ENCODE results near the gene RADIL.

The RADIL gene

DNA sequence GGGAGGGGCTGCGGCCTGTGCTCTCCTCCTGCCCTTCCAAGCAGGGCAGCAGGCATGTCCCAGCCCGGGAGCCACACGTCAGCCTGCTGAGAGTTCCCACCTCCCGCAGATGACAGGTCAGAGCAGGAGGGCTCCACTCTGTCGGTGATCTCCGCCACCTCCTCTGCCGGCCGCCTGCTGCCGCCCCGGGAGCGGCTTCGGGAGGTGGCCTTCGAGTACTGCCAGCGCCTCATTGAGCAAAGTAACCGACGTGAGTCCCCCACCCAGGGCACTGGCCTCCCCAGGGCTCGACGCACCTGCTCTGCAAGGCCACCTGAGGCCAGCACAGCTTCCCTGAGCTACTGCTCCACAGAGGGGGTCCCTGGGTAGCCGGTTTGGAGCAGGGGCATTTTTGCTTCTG lies 98.7 kb downstream of the RADIL start:
- Histone ChIP-seq H3K9ac (ENCODE audit: low read depth, low read length) (no peak overlapping the region), H3K4me1 (ENCODE audit: insufficient read depth, low read length) (no peaks in the 10 kb centered on the region), H3K36me3 (ENCODE audit: insufficient read depth, low read length) (no peaks in the 10 kb centered on the region; the same call in 1 of the 2 replicates), H3K9me3 (ENCODE audit: control insufficient read depth, insufficient read depth, low read length) (no peaks in the 10 kb centered on the region)

DNA sequence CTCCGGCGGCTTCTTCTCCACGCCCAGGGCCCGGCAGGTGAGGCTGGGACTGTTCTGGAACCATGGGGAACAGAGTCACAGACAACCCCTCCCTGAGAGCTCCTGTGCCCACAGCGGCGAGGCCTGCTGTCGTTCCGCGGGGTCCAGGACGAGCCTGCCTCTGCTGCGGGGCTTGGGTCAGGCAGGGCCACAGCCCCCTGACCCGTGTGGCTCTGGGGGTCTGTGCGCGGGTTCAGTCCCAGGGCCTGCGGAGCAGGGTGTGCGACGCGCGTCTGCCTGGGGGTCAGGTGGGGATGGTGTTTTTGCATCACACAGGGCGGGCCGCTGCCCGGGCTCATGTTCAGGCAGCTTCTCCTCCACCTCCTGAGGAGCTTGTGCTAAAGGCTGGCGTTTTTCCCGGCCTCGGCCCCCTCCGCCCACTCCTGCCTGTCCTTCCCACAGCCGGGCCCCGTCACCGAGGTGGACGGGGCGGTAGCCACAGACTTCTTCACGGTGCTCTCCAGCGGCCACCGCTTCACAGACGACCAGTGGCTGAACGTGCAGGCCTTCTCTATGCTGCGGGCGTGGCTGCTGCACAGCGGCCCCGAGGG lies 99.7 kb downstream of the RADIL start:
- Histone ChIP-seq H3K9me3 (ENCODE audit: control insufficient read depth, insufficient read depth, low read length) (no peaks in the 10 kb centered on the region), H3K36me3 (ENCODE audit: insufficient read depth, low read length) (no peaks in the 10 kb centered on the region; the same call in 1 of the 2 replicates), H3K4me1 (ENCODE audit: insufficient read depth, low read length) (no peaks in the 10 kb centered on the region), H3K9ac (ENCODE audit: low read depth, low read length) (no peak overlapping the region)

- Histone ChIP-seq H3K4me1 (ENCODE audit: insufficient read depth, low read length) (no peaks in the 10 kb centered on the region), H3K36me3 (ENCODE audit: insufficient read depth, low read length) (no peaks in the 10 kb centered on the region; the same call in 1 of the 2 replicates), H3K9ac (ENCODE audit: low read depth, low read length) (no peak overlapping the region), H3K9me3 (ENCODE audit: control insufficient read depth, insufficient read depth, low read length) (no peaks in the 10 kb centered on the region)
These were observed 100.2 kb downstream of the RADIL start for GRCh38 chr7:4783292-4783652.

DNA sequence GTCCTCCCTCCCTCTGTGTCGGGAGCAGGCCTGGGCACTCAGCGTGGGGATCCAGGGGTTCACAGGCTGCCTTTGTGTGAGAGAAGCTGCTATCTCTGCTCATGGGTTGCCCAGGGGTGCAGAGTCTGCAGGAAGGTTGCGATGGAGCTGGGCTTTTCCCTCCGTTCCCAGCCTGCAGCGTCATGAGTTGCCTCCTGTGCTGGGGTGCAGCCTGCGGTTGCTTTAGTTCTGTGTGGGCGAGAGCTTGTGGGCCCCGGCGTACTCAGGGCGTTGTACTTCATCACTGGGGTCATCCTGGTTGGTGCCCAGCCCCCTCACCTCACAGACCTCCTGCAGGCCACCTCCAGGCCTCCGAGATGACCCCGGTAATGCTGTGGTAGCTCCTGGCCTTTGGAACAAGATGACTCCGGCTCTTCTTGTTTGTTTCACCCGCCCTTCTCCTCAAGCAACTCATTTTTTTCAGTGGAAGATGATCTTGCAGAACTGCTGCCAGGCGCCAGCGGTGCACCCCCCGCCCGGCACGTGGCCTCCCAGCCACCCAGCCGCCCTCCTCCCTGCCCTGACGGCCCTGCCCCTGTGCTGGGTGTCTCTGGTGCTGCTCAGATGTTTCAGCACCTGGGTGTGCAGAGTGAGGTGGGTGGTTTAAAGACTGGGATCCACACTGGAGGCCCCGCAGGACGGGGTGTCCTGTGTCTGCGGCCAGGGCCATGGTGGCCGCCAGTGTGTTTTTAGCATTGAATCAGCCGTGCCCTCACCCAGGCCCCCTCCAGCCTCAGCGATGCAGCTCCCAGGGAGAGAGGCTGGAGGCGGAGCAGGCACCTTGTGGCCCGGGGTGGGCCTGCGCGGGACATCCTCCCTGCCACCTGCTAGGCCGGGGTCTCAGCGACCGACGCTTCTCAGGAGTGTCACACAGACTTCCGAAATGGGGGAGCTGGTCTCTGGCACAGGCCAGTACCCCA lies 100.9 kb downstream of the RADIL start:
- Histone ChIP-seq H3K36me3 (ENCODE audit: insufficient read depth, low read length) (no peaks in the 10 kb centered on the region; the same call in 1 of the 2 replicates), H3K9me3 (ENCODE audit: control insufficient read depth, insufficient read depth, low read length) (no peaks in the 10 kb centered on the region), H3K4me1 (ENCODE audit: insufficient read depth, low read length) (no peaks in the 10 kb centered on the region), H3K9ac (ENCODE audit: low read depth, low read length) (no peak overlapping the region)

DNA sequence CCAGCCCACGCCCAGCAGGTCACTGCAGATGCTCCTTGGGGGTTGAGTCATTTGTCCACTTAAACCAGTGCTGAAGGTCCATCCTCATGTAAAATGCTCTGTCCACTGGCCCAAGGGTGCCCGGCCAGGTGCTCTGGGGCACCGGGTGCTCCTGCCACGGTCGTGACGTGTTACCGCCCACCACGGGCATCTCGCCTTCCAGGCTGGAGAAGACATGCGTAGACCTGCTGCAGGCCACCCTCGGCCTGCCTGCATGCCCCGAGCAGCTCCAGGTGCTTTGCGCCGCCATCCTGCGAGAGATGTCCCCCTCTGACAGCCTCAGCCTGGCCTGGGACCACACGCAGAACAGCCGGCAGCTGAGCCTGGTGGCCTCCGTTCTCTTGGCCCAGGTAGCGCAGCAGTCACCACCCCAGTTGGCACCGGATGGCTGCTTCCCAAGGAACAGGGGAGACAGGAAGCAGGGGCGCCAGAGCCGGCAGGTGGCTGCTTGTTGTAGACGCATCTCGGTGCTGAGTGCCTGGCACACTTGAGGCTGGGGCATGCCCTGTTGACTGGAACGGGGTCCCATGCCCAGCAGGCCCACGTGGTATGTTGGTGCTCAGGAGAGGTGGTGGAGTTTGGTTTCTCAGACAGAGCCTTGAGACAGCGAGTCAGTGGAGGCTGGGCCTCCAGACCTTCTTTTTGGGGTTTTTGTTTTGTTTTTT lies 102.0 kb downstream of the RADIL start:
- Histone ChIP-seq H3K4me1 (ENCODE audit: insufficient read depth, low read length) (no peaks in the 10 kb centered on the region), H3K36me3 (ENCODE audit: insufficient read depth, low read length) (no peaks in the 10 kb centered on the region; the same call in 1 of the 2 replicates), H3K9ac (ENCODE audit: low read depth, low read length) (no peak overlapping the region), H3K9me3 (ENCODE audit: control insufficient read depth, insufficient read depth, low read length) (no peaks in the 10 kb centered on the region)

DNA sequence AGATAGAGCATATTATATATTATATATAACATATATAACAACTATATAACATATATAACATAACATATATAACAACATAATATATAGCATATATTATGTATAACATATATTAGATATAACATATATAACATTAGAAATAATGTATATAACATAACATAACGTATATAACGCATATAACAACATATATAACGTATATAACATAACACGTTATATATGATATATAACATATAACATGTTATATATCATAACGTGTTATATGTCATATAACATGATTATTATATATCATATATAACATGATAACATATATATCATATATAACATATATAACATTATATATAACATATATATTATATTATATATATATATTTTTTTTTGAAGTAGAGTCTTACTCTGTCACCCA lies 104.4 kb downstream of the RADIL start:
- Histone ChIP-seq H3K36me3 (ENCODE audit: insufficient read depth, low read length) (no peaks in the 10 kb centered on the region; the same call in 1 of the 2 replicates), H3K9me3 (ENCODE audit: control insufficient read depth, insufficient read depth, low read length) (no peaks in the 10 kb centered on the region), H3K4me1 (ENCODE audit: insufficient read depth, low read length) (peaks cover 3% of the 10 kb centered on the region; the same call in 1 of the 2 replicates), H3K9ac (ENCODE audit: low read depth, low read length) (no peak overlapping the region)

- no peaks in the 10 kb centered on the region for H3K9me3 ChIP-seq (ENCODE audit: control insufficient read depth, insufficient read depth, low read length)
- no peaks in the 10 kb centered on the region for H3K36me3 ChIP-seq (ENCODE audit: insufficient read depth, low read length)
- H3K9ac ChIP-seq (ENCODE audit: low read depth, low read length), result peak overlapping the region; percentile 69
- peaks cover 3% of the 10 kb centered on the region; the same call in 1 of the 2 replicates for H3K4me1 ChIP-seq (ENCODE audit: insufficient read depth, low read length)
These were observed 107.5 kb downstream of the RADIL start for GRCh38 chr7:4775848-4776623.

DNA sequence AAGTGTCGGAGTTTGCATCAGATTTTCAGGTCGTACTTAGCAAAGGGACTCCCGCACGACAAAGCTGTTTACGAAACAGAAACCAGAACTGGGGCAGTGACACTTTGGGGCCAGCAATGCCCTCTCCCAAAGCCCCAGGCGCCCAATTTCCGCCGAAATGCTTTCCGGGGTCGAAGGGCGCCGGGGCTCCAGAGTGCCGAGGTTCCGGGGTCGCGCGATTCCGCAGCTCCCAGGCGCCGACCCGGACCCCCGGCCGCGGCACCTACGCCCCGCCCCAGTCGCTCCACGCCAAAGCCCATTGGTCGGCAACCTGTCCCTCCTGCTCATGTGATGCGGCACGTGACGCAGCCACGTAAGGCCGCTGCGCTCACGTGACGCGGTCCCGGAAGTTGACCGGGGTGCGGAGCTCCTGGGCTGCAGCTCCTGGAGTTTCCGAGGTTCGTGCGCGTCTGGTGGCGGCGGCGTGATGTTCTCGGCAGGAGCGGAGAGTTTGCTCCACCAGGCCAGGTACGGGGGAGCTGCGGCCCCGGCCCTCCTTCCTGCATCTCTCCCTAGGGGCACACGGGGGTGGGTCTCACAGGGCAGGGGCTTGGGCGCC lies 108.2 kb downstream of the RADIL start, which contains the start of gene AP5Z1:
TSS of gene AP5Z1 (plus strand) at position 374 of the 598 bp plus-strand sequence. CDS start at position 467, 93 bp downstream.
- Histone ChIP-seq H3K36me3 (ENCODE audit: insufficient read depth, low read length) (no peaks in the 10 kb centered on the region), H3K4me1 (ENCODE audit: insufficient read depth, low read length) (peaks cover 3% of the 10 kb centered on the region; the same call in 1 of the 2 replicates)

DNA sequence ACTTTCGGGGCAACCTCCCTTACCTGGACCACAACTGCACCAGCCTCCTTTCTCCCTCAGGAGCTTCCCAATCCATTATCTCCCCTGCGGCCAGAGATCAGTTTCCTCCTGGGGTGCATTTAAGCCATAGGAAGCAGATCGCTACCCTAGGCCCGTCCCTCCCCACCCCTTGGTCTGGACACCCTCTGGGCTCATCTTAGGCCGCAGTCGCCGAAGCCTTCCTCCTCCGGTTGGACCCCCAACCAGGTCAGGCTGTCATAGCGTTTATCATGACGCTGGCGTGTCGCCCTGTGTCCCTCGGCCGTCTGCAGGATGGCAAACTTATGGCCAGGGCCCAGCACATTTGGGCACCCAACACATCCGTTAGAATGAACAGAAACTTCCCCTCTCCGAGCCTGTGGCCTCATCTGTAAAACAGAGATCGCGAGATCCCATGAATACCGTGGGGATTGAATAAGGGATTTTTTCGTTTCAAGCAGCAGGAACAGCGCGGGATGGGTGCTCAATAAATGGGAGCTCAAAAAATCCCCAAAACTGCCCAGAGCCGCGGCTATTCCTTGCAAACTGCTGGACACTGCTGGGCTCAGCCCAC lies 108.8 kb downstream of the RADIL start:
- Histone ChIP-seq H3K4me1 (ENCODE audit: insufficient read depth, low read length) (peaks cover 3% of the 10 kb centered on the region; the same call in 1 of the 2 replicates), H3K36me3 (ENCODE audit: insufficient read depth, low read length) (no peaks in the 10 kb centered on the region)

More for the DNA sequence above, 108.2 kb downstream of the RADIL start, which contains the start of gene AP5Z1:
- Histone ChIP-seq H3K9ac (ENCODE audit: low read depth, low read length) (peak within 1 kb of the TSS; percentile 69), H3K9me3 (ENCODE audit: control insufficient read depth, insufficient read depth, low read length) (no peaks in the 10 kb centered on the region)

GRCh38 chr7:4774007-4774406 lies 109.5 kb downstream of the RADIL start:
- no peaks in the 10 kb centered on the region for H3K36me3 ChIP-seq (ENCODE audit: insufficient read depth, low read length)
- no peaks in the 10 kb centered on the region for H3K9me3 ChIP-seq (ENCODE audit: control insufficient read depth, insufficient read depth, low read length)
- peak overlapping the region; percentile 69; the same call in 1 of the 2 replicates for H3K9ac ChIP-seq (ENCODE audit: low read depth, low read length)
- H3K4me1 ChIP-seq (ENCODE audit: insufficient read depth, low read length), result peaks cover 3% of the 10 kb centered on the region; the same call in 1 of the 2 replicates

More for the DNA sequence above, 108.8 kb downstream of the RADIL start:
- peak overlapping the region; percentile 69 for H3K9ac ChIP-seq (ENCODE audit: low read depth, low read length)
- no peaks in the 10 kb centered on the region for H3K9me3 ChIP-seq (ENCODE audit: control insufficient read depth, insufficient read depth, low read length)

GRCh38 chr7:4772306-4772705 lies 111.2 kb downstream of the RADIL start:
- Histone ChIP-seq H3K9me3 (ENCODE audit: control insufficient read depth, insufficient read depth, low read length) (no peaks in the 10 kb centered on the region), H3K4me1 (ENCODE audit: insufficient read depth, low read length) (peaks cover 3% of the 10 kb centered on the region; the same call in 1 of the 2 replicates), H3K9ac (ENCODE audit: low read depth, low read length) (no peak overlapping the region), H3K36me3 (ENCODE audit: insufficient read depth, low read length) (no peaks in the 10 kb centered on the region; the same call in 1 of the 2 replicates)

- Histone ChIP-seq H3K9ac (ENCODE audit: low read depth, low read length) (no peak overlapping the region), H3K4me1 (ENCODE audit: insufficient read depth, low read length) (peaks cover 3% of the 10 kb centered on the region; the same call in 1 of the 2 replicates), H3K9me3 (ENCODE audit: control insufficient read depth, insufficient read depth, low read length) (no peaks in the 10 kb centered on the region), H3K36me3 (ENCODE audit: insufficient read depth, low read length) (no peaks in the 10 kb centered on the region; the same call in 1 of the 2 replicates)
These were observed 111.8 kb downstream of the RADIL start for GRCh38 chr7:4771737-4772136.

DNA sequence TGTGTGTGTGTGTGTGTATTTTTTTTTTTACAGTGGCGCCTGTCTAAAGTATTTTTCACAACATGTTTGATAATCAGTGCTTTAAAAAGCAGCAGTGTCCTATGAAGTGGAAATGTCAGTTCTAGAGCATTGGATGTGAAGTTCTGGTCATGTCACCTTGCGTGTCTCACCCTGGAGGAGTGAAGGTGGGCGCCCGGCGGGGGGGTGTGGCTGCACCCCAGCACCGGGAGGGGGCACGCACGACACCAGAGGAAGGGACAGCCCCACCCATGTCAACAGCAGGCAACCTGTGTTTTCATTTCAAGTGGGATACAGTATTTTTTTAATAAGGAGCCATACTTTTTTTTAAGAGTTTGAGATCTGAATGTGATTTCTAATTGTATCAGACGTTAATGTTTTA lies 112.6 kb downstream of the RADIL start:
- no peaks in the 10 kb centered on the region; the same call in 1 of the 2 replicates for H3K36me3 ChIP-seq (ENCODE audit: insufficient read depth, low read length)
- H3K9ac ChIP-seq (ENCODE audit: low read depth, low read length), result no peak overlapping the region
- H3K9me3 ChIP-seq (ENCODE audit: control insufficient read depth, insufficient read depth, low read length), result no peaks in the 10 kb centered on the region
- H3K4me1 ChIP-seq (ENCODE audit: insufficient read depth, low read length), result 0 out of 2 replicates have a peak, but pooled peaks cover 3% of the 10 kb centered on the region
